Thyroid gland (tissue), 4 donors: Measurements from ENCODE around the gene HMCN2. TPM values are rescaled to one million over a fixed set of nuclear protein-coding genes. Genes with fewer than 3 reads are reported as not detected.

Experiments used
- DNase-seq, 2 donors: peaks; one replicate each; pipeline ENCODE4 v3.0.0-alpha.2; 2019
- H3K27ac ChIP-seq, 3 donors: fragments of 200-600 bp; sonication (generic); 1 replicate in 2 of 3; 2 replicates in 1 of 3; pipeline ENCODE4 v1.5.1; 2016 to 2019; ENCODE audit warnings: mild to moderate bottlenecking in 1 of 3, moderate library complexity in 1 of 3
- H3K27me3 ChIP-seq: fragments of 200-600 bp; sonication (generic); one replicate; pipeline ENCODE4 v1.5.1; 2019
- H3K36me3 ChIP-seq, 2 donors: fragments of 200-600 bp; sonication (generic); one replicate each; pipeline ENCODE4 v1.5.1; 2016 to 2019
- H3K4me1 ChIP-seq, 2 donors: fragments of 200-600 bp; sonication (generic); one replicate each; pipeline ENCODE4 v1.5.1; 2017 to 2019
- H3K4me3 ChIP-seq, 3 donors: fragments of 200-600 bp; sonication (generic); replicated peaks in 1 of 3; 1 replicate in 2 of 3; 2 replicates in 1 of 3; pipeline ENCODE4 v1.5.1; 2016; ENCODE audit warnings: mild to moderate bottlenecking in 1 of 3
- H3K9me3 ChIP-seq: fragments of 200-600 bp; sonication (generic); one replicate; pipeline ENCODE4 v1.5.1; 2017
- POLR2A ChIP-seq, 2 donors: fragments of 450-650 bp; IDR thresholded peaks; one replicate each; pipeline ENCODE4 v1.6.1; 2017; ENCODE audit warnings: antibody characterized with exemption in 2 of 2, mild to moderate bottlenecking in 2 of 2, moderate library complexity in 1 of 2
- WGBS, 2 donors: methylation state at CpG; one replicate each; pipeline ENCODE4 v1.1.5; 2017; 5-methylcytosine and 5-hydroxymethylcytosine counted together
- intact Hi-C: fragments of 100-400 bp; cut with DNase I; formaldehyde crosslinking; loops from one replicate; pipeline ENCODE4 v1.15.1; 2023
- total RNA-seq, 4 donors: library from RNA; depleted of rRNA; stranded (reverse); fragments of >200 nt; gene quantifications; one replicate each; pipeline ENCODE4 v1.2.3, GENCODE V29; 2016
- TF ChIP-seq, protein P1 (sequence below), 6 experiments: fragments of 200-600 bp in 3 of 6; fragments of 450-650 bp in 3 of 6; sonication (generic) in 3 of 6; IDR thresholded peaks; one replicate each; pipeline ENCODE4 v1.5.1; 2016 to 2019; ENCODE audit warnings: antibody characterized with exemption in 6 of 6, mild to moderate bottlenecking in 2 of 6, inconsistent platforms in 1 of 6, moderate library complexity in 1 of 6

The HMCN2 gene
- total RNA-seq, 4 donors from 2014 or later: 1.7 to 5.5 (median 3.5) TPM

DNA sequence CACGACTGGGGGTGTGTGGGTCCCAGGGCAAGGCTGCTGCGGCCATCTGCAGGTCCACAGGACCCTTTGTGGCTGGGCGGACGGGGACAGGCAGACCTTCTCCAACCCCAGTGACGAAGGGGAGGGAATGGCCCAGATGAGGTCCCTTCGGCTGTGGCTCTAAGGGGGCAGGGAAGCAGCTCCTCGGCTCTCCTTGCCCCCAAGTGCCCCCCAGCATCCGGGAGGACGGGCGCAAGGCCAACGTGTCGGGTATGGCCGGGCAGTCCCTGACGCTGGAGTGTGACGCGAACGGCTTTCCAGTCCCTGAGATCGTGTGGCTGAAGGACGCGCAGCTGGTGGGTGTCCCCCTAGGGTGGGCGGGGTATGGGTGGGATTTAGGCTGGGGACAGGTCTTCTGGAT is 82.8 kb downstream of the HMCN2 start:
- H3K27ac ChIP-seq: no peak overlapping the region
- 82 to 87% methylated on average over 2 to 20 of the region's 21 CpGs for WGBS, 2 donors
- intact Hi-C loops: no loop called here

GRCh38 chr9:130348881-130349280 is 83.3 kb downstream of the HMCN2 start:
- H3K27ac ChIP-seq: no peak overlapping the region
- H3K27me3 ChIP-seq: no peaks in the 10 kb centered on the region
- TF ChIP-seq POLR2A (IDR thresholded peaks at IDR 0.05): no peak
- TF ChIP-seq, protein P1, sequence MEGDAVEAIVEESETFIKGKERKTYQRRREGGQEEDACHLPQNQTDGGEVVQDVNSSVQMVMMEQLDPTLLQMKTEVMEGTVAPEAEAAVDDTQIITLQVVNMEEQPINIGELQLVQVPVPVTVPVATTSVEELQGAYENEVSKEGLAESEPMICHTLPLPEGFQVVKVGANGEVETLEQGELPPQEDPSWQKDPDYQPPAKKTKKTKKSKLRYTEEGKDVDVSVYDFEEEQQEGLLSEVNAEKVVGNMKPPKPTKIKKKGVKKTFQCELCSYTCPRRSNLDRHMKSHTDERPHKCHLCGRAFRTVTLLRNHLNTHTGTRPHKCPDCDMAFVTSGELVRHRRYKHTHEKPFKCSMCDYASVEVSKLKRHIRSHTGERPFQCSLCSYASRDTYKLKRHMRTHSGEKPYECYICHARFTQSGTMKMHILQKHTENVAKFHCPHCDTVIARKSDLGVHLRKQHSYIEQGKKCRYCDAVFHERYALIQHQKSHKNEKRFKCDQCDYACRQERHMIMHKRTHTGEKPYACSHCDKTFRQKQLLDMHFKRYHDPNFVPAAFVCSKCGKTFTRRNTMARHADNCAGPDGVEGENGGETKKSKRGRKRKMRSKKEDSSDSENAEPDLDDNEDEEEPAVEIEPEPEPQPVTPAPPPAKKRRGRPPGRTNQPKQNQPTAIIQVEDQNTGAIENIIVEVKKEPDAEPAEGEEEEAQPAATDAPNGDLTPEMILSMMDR (IDR thresholded peaks at IDR 0.05): no peak
- 44 to 50% methylated on average over 5 to 7 of the region's 8 CpGs for WGBS, 2 donors
- H3K4me1 ChIP-seq: peaks cover 9 to 22% of the 10 kb centered on the region in 2 donors
- H3K4me3 ChIP-seq: no peak overlapping the region
- no peaks in the 10 kb centered on the region for H3K36me3 ChIP-seq
- H3K9me3 ChIP-seq: no peaks in the 10 kb centered on the region
- peak; percentile 55 to 68 for DNase-seq
- intact Hi-C loops: no loop called here

More for the DNA sequence above, 82.8 kb downstream of the HMCN2 start:
- Histone ChIP-seq H3K36me3 (no peaks in the 10 kb centered on the region), H3K27me3 (no peaks in the 10 kb centered on the region), H3K9me3 (no peaks in the 10 kb centered on the region), H3K4me3 (no peak overlapping the region), H3K4me1 (peaks cover 9 to 22% of the 10 kb centered on the region in 2 donors)
- TF ChIP-seq POLR2A (IDR thresholded peaks at IDR 0.05): no peak
- no peak for DNase-seq

- no peak for DNase-seq
- no peaks in the 10 kb centered on the region for H3K27me3 ChIP-seq
- intact Hi-C loops: no loop called here
- TF ChIP-seq, protein P1 (IDR thresholded peaks at IDR 0.05): no peak
- no peak for TF ChIP-seq POLR2A (IDR thresholded peaks at IDR 0.05)
- no peaks in the 10 kb centered on the region for H3K36me3 ChIP-seq
- H3K4me1 ChIP-seq: peaks cover 9 to 22% of the 10 kb centered on the region in 2 donors
- H3K27ac ChIP-seq: no peak overlapping the region
- H3K9me3 ChIP-seq: no peaks in the 10 kb centered on the region
- no peak overlapping the region for H3K4me3 ChIP-seq
- 73 to 78% methylated on average over 9 of the region's 11 CpGs for WGBS, 2 donors
Measured at GRCh38 chr9:130349398-130349797, 83.8 kb downstream of the HMCN2 start.

- Histone ChIP-seq H3K27me3 (no peaks in the 10 kb centered on the region), H3K9me3 (no peaks in the 10 kb centered on the region), H3K4me3 (no peak overlapping the region), H3K4me1 (peaks cover 9 to 30% of the 10 kb centered on the region in 2 donors), H3K27ac (peak overlapping the region in 1 of 3 donors; percentile 64), H3K36me3 (no peaks in the 10 kb centered on the region)
- DNase-seq: no peak
- TF ChIP-seq, protein P1 (IDR thresholded peaks at IDR 0.05): no peak
- TF ChIP-seq POLR2A (IDR thresholded peaks at IDR 0.05): no peak
- 93 to 95% methylated on average over 11 to 14 of the region's 14 CpGs for WGBS, 2 donors
- intact Hi-C loops: no loop called here
Measured at GRCh38 chr9:130351343-130351742, 85.8 kb downstream of the HMCN2 start.

DNA sequence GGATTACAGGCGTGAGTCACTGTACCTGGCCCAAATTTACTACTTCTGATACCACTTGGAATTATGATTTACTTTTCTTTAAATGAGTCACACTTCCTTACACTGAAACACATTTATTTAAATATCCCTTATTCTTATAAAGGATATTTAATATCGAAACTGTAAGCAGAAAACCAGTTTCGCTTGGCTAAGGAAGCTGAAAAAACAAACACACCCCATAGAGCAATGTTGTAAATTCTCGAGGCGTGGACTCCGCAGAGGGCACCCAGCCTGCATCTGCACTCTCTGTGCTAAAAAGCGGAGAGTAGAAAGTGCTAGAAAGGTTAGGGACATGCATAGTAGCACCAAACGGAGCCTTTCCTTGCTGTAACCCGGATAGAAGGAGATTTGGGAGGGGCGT is 86.5 kb downstream of the HMCN2 start:
- 62 to 68% methylated on average over 10 of the region's 10 CpGs for WGBS, 2 donors
- peak overlapping the region; percentile 58 to 71 (median 68) for H3K27ac ChIP-seq
- peaks cover 9 to 30% of the 10 kb centered on the region in 2 donors for H3K4me1 ChIP-seq
- H3K4me3 ChIP-seq: no peak overlapping the region
- H3K9me3 ChIP-seq: no peaks in the 10 kb centered on the region
- H3K36me3 ChIP-seq: no peaks in the 10 kb centered on the region
- intact Hi-C loops: no loop called here
- TF ChIP-seq, protein P1 (IDR thresholded peaks at IDR 0.05): no peak
- no peak for TF ChIP-seq POLR2A (IDR thresholded peaks at IDR 0.05)
- DNase-seq: peak in 1 of 2 donors; percentile 52
- no peaks in the 10 kb centered on the region for H3K27me3 ChIP-seq
